MM.1S (cell line): ENCODE data around the gene ANKRD13D.

Experiments used
- DNase-seq: peaks from one replicate; pipeline ENCODE4 v3.0.0-alpha.2; 2015
- H2AFZ ChIP-seq: fragments of 300-600 bp; sonication (generic); 2 replicates; pipeline ENCODE4 v1.6.0; 2016; ENCODE audit warnings: antibody characterized with exemption, low read length
- H3F3A ChIP-seq: fragments of 300-600 bp; sonication (generic); 2 replicates; pipeline ENCODE4 v1.6.1; 2016; ENCODE audit warnings: mild to moderate bottlenecking, antibody characterized with exemption, low read length, moderate library complexity, mixed read lengths; ENCODE audit not compliant: insufficient read depth
- H3K27ac ChIP-seq: fragments of 300-600 bp; sonication (generic); 2 replicates; pipeline ENCODE4 v1.5.1; 2016; ENCODE audit warnings: mild to moderate bottlenecking, low read length
- H3K27me3 ChIP-seq: fragments of 300-600 bp; sonication (generic); replicated peaks from 2 replicates; pipeline ENCODE4 v1.6.0; 2016; ENCODE audit warnings: low read length; ENCODE audit not compliant: insufficient read depth
- H3K36me3 ChIP-seq: fragments of 300-600 bp; sonication (generic); replicated peaks from 2 replicates; pipeline ENCODE4 v1.6.1; 2016; ENCODE audit warnings: mild to moderate bottlenecking, low read length, mixed read lengths; ENCODE audit not compliant: insufficient read depth
- H3K4me1 ChIP-seq: fragments of 300-600 bp; sonication (generic); 2 replicates; pipeline ENCODE4 v1.6.1; 2016; ENCODE audit warnings: low read length, mixed read lengths
- H3K4me2 ChIP-seq: fragments of 300-600 bp; sonication (generic); 2 replicates; pipeline ENCODE4 v1.6.0; 2016; ENCODE audit warnings: low read depth, low read length
- H3K4me3 ChIP-seq: fragments of 300-600 bp; sonication (generic); 2 replicates; pipeline ENCODE4 v1.5.1; 2016; ENCODE audit warnings: low read length, mixed read lengths
- H3K79me2 ChIP-seq: fragments of 300-600 bp; sonication (generic); 2 replicates; pipeline ENCODE4 v1.6.1; 2016; ENCODE audit warnings: mixed run types, low read length, mixed read lengths
- H3K9ac ChIP-seq: fragments of 300-600 bp; sonication (generic); 2 replicates; pipeline ENCODE4 v1.6.1; 2016; ENCODE audit warnings: low read length, mixed read lengths
- H3K9me2 ChIP-seq: fragments of 300-600 bp; sonication (generic); replicated peaks from 2 replicates; pipeline ENCODE4 v1.6.1; 2016; ENCODE audit warnings: mild to moderate bottlenecking, low read length, mixed read lengths; ENCODE audit not compliant: insufficient read depth
- H3K9me3 ChIP-seq: fragments of 300-600 bp; sonication (generic); replicated peaks from 2 replicates; pipeline ENCODE4 v1.6.1; 2016; ENCODE audit warnings: mild to moderate bottlenecking, low read length, mixed read lengths; ENCODE audit not compliant: insufficient read depth
- H4K20me1 ChIP-seq: fragments of 300-600 bp; sonication (generic); 2 replicates; pipeline ENCODE4 v1.6.1; 2016; ENCODE audit warnings: mild to moderate bottlenecking, low read length, moderate library complexity, mixed read lengths; ENCODE audit not compliant: insufficient read depth
- CTCF ChIP-seq: fragments of 300-600 bp; sonication (generic); IDR thresholded peaks from 2 replicates; pipeline ENCODE4 v1.5.1; 2016; ENCODE audit warnings: antibody characterized with exemption, low read length, mixed read lengths
- EZH2 ChIP-seq: fragments of 300-600 bp; sonication (generic); optimal IDR thresholded peaks from 2 replicates; pipeline ENCODE3; 2017; ENCODE audit warnings: low read depth, mild to moderate bottlenecking, antibody characterized with exemption, low read length, mixed read lengths
- EZH2phosphoT487 ChIP-seq: fragments of 300-600 bp; sonication (generic); IDR thresholded peaks from 2 replicates; pipeline ENCODE4 v1.6.1; 2018; ENCODE audit warnings: antibody characterized with exemption, low read length

The ANKRD13D gene

GRCh38 chr11:67291481-67292381 lies 2.6 kb downstream of the ANKRD13D start:
- no peaks in the 10 kb centered on the region for H3K9me3 ChIP-seq
- no peak overlapping the region for H3K4me2 ChIP-seq
- H3F3A ChIP-seq, result peaks cover 20% of the 10 kb centered on the region
- peaks cover 11% of the 10 kb centered on the region; the same call in 1 of the 2 replicates for H3K36me3 ChIP-seq
- no peak overlapping the region for H3K4me3 ChIP-seq
- H3K27me3 ChIP-seq, result no peaks in the 10 kb centered on the region
- H4K20me1 ChIP-seq, result no peaks in the 10 kb centered on the region
- no peaks in the 10 kb centered on the region for H3K9me2 ChIP-seq
- H2AFZ ChIP-seq, result no peak overlapping the region
- no peak overlapping the region for H3K27ac ChIP-seq
- DNase-seq, result no peak
- no peak overlapping the region for H3K9ac ChIP-seq
- peaks cover 37% of the 10 kb centered on the region for H3K79me2 ChIP-seq
- TF ChIP-seq EZH2 (no peak), EZH2phosphoT487 (no peak)
- peaks cover 19% of the 10 kb centered on the region for H3K4me1 ChIP-seq

- H3K4me3 ChIP-seq, result no peak overlapping the region
- no peak overlapping the region for H3K9ac ChIP-seq
- TF ChIP-seq CTCF (no peak), EZH2phosphoT487 (no peak), EZH2 (no peak)
- peaks cover 34% of the 10 kb centered on the region for H3K79me2 ChIP-seq
- peaks cover 11% of the 10 kb centered on the region for H3K4me1 ChIP-seq
- no peaks in the 10 kb centered on the region for H3K27me3 ChIP-seq
- H3K9me3 ChIP-seq, result no peaks in the 10 kb centered on the region
- no peak overlapping the region for H3K27ac ChIP-seq
- peaks cover 11% of the 10 kb centered on the region for H3F3A ChIP-seq
- H3K4me2 ChIP-seq, result no peak overlapping the region
- H4K20me1 ChIP-seq, result no peaks in the 10 kb centered on the region
- H2AFZ ChIP-seq, result no peak overlapping the region
- H3K9me2 ChIP-seq, result no peaks in the 10 kb centered on the region
- no peak for DNase-seq
- H3K36me3 ChIP-seq, result peaks cover 8% of the 10 kb centered on the region; the same call in 1 of the 2 replicates
These were observed 3.6 kb downstream of the ANKRD13D start for GRCh38 chr11:67292671-67293070.

- TF ChIP-seq EZH2 (no peak), CTCF (no peak), EZH2phosphoT487 (no peak)
- Histone ChIP-seq H3K9ac (no peak overlapping the region), H3K36me3 (peaks cover 8% of the 10 kb centered on the region; the same call in 1 of the 2 replicates), H3F3A (peaks cover 6% of the 10 kb centered on the region), H3K9me3 (no peaks in the 10 kb centered on the region), H3K9me2 (no peaks in the 10 kb centered on the region), H3K27me3 (no peaks in the 10 kb centered on the region), H4K20me1 (no peaks in the 10 kb centered on the region), H3K79me2 (peaks cover 32% of the 10 kb centered on the region), H3K4me2 (no peak overlapping the region), H3K27ac (no peak overlapping the region), H3K4me1 (peaks cover 7% of the 10 kb centered on the region), H3K4me3 (no peak overlapping the region), H2AFZ (no peak overlapping the region)
- DNase-seq, result no peak
These were observed 4.0 kb downstream of the ANKRD13D start for GRCh38 chr11:67293090-67293489.

- Histone ChIP-seq H3K4me3 (no peak overlapping the region), H3K9ac (no peak overlapping the region), H2AFZ (no peak overlapping the region), H4K20me1 (no peaks in the 10 kb centered on the region), H3K4me1 (no peaks in the 10 kb centered on the region), H3K9me3 (no peaks in the 10 kb centered on the region), H3K27ac (no peak overlapping the region), H3F3A (no peaks in the 10 kb centered on the region), H3K4me2 (no peak overlapping the region), H3K9me2 (no peaks in the 10 kb centered on the region), H3K36me3 (peaks cover 8% of the 10 kb centered on the region), H3K79me2 (peaks cover 19% of the 10 kb centered on the region), H3K27me3 (no peaks in the 10 kb centered on the region)
- no peak for DNase-seq
- no peak for TF ChIP-seq EZH2
- no peak for TF ChIP-seq CTCF
- no peak for TF ChIP-seq EZH2phosphoT487
These were observed 6.7 kb downstream of the ANKRD13D start for GRCh38 chr11:67295846-67296245.
